Measurements from ENCODE around the gene EBP.
A peak's percentile ranks its signal among the peaks of the same experiment; 100 is the strongest.

EBP gene

DNA sequence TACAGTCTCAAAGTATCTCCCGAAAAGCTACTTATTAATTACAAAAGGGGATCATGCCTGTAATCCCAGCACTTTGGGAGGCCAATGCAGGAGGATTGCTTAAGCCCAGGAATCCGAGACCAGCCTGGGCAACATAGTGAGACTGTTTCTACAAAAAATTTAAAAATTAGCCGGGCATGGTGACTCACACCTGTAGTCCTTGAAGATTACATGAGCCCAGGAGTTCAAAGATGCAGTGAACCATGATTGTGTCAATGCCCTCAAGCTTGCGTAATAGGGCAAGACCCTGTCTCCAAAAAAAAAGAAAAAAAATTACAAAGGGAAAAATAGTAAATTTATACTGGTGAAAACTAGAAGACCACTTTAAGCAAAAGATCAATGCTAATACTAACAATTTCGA is 16.1 kb upstream of the EBP start:
- no peak for FAIRE-seq
- TF ChIP-seq, protein P1, sequence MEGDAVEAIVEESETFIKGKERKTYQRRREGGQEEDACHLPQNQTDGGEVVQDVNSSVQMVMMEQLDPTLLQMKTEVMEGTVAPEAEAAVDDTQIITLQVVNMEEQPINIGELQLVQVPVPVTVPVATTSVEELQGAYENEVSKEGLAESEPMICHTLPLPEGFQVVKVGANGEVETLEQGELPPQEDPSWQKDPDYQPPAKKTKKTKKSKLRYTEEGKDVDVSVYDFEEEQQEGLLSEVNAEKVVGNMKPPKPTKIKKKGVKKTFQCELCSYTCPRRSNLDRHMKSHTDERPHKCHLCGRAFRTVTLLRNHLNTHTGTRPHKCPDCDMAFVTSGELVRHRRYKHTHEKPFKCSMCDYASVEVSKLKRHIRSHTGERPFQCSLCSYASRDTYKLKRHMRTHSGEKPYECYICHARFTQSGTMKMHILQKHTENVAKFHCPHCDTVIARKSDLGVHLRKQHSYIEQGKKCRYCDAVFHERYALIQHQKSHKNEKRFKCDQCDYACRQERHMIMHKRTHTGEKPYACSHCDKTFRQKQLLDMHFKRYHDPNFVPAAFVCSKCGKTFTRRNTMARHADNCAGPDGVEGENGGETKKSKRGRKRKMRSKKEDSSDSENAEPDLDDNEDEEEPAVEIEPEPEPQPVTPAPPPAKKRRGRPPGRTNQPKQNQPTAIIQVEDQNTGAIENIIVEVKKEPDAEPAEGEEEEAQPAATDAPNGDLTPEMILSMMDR (IDR thresholded peaks at IDR 0.05; ENCODE audit: insufficient read depth, missing control alignments), result no peak
- DNase-seq (ENCODE audit: insufficient read length, low spot score), result no peak

DNA sequence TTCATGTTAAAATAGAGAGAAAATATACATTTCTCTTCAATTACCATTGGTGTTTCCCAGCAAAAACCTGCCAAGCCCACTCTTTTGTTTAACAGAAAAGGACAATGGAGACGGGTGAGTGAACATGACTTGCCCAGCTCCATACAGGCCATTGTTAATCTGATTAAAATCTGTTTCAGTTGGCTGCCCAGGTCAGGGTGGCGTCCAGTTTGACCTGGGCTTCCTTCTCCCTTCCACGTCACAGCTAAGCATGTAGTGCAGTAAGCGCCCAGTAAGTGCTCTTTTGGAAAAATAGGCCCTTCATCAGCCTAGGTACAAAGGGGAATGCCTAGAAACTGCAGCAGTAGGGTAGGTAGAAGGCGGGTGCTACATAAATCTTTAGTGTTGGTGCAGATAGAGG is 14.4 kb upstream of the EBP start:
- DNase-seq (ENCODE audit: insufficient read length, low spot score) (no peak), FAIRE-seq (no peak)
- TF ChIP-seq, protein P1 (IDR thresholded peaks at IDR 0.05; ENCODE audit: insufficient read depth, missing control alignments), result no peak

DNA sequence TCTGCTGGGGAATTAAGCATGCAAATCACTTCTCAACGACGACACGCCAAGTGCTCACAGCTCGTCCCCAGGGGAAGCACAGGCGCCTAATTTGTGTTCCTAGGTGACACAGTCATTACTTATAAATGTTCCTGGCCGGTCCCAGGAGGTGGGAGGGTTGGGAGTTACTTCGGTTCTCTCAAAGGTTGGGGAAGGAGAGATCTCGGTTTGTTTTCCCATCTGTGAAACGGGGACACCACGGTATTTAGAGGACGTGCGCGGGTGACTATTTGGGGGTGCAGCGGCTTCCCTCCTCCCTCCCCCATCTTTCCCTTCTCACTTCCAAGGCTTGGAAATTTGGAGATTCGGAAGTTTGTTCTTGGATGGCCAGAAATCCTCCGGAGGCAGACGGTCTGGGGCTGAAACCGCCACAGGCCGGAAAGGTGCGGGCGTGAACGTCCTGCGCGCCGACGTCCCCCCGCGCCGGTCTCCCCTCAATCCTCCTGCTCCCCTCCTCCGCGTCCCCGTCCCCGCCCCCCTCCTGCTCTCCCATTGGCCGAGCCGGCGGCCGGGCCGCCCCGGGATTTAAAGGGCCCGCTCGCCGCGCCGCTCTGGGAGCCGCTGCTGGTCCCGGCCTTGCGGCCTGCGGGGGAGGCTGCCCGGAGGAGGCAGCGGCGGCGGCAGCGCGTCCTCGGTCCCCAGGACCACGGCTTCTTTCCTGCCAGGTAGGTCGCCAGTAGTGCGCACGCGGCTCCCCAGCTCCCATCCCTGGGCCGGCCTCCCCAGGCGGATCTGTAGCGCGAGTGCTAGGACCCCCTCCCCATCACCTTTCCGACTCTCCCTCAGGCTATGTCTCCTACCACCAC is 13.0 kb upstream of the EBP start, which contains the start of gene PORCN:
Gene PORCN, plus strand, starts transcription at position 593 of the 845 bp plus-strand sequence. CDS start 829 bp downstream, outside the sequence.
- peak; percentile 77 for DNase-seq (ENCODE audit: insufficient read length, low spot score)
- no peak for FAIRE-seq
- TF ChIP-seq, protein P1 (IDR thresholded peaks at IDR 0.05; ENCODE audit: insufficient read depth, missing control alignments), result no peak

DNA sequence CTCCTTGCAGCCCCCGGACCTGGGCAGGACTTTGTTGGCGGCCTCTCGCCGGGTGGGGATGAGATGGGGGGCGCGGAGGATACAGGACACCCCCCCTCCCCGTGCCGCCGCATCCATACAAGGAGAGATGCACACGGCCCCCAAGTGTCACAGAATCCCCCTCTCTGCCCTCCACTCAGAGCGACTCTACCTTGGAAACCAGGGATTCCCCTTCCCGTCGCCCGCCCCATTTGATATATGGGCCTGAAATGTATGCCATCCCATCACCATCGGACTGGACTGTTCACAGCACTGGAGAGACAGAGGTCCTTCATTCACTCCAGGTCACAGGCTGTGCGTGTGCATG is 12.4 kb upstream of the EBP start:
- FAIRE-seq, result no peak
- no peak for DNase-seq (ENCODE audit: insufficient read length, low spot score)
- TF ChIP-seq, protein P1 (IDR thresholded peaks at IDR 0.05; ENCODE audit: insufficient read depth, missing control alignments), result no peak

DNA sequence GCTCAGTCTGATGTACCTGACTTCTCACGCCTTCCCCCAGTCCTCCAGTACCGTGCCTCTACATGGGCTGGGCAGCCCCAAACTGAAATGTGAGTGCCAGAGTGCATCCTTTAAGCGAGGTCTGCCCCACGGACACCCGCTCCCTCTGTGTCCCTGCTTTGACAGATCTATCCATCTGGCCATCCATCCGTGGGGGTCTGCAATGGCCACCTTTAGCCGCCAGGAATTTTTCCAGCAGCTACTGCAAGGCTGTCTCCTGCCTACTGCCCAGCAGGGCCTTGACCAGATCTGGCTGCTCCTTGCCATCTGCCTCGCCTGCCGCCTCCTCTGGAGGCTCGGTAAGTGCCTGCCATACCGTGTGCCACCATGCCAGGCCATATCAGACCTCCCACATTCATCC is 12.0 kb upstream of the EBP start:
- TF ChIP-seq, protein P1 (IDR thresholded peaks at IDR 0.05; ENCODE audit: insufficient read depth, missing control alignments), result no peak
- no peak for FAIRE-seq
- DNase-seq (ENCODE audit: insufficient read length, low spot score), result no peak

DNA sequence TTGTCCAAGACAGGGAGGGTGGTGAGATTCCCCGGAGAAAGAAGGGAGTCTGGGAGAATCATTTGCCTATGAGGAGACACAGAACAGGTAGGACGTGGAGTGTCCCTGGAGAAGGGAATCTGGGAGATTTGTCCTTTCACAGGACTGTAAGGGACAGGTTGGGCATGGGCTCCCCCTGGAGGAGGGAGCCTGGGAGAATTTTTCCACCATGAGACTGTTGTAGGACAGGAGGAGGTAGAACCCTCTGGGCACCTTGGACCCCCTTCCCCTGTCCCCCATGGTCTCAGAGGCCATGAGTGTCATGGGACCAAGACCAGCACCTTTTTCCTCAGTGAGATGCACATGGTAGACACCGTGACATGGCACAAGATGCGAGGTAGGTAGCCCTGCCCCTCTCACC is 10.0 kb upstream of the EBP start:
- no peak for DNase-seq (ENCODE audit: insufficient read length, low spot score)
- FAIRE-seq, result no peak
- TF ChIP-seq, protein P1 (IDR thresholded peaks at IDR 0.05; ENCODE audit: insufficient read depth, missing control alignments), result peak; percentile 25

DNA sequence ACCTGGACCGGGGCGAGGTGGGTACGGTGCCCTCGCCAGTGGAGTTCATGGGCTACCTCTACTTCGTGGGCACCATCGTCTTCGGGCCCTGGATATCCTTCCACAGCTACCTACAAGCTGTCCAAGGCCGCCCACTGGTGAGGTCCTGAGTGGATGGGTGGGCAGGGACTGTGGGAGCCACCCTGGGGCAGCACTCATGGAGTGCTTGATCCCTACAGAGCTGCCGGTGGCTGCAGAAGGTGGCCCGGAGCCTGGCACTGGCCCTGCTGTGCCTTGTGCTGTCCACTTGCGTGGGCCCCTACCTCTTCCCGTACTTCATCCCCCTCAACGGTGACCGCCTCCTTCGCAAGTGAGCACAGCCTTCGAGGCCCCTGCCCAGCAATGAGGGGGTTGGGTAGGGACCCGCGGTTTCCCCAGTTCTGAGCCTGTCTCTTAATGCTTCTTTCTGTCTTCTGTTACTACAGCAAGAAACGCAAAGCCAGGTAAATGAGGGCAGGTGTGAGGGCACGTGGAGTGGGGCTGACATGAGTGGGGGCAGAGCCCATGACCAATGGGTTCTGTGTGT is 9.2 kb upstream of the EBP start:
- TF ChIP-seq, protein P1 (IDR thresholded peaks at IDR 0.05; ENCODE audit: insufficient read depth, missing control alignments), result no peak
- FAIRE-seq (no peak), DNase-seq (ENCODE audit: insufficient read length, low spot score) (no peak)
